Suppressor macrophage (primary cell): ENCODE results near the gene ABHD17A.
A peak's percentile ranks its signal among the peaks of the same experiment; 100 is the strongest.

ENCODE experiments used
- DNase-seq, 4 experiments: peaks; one replicate each; pipeline ENCODE4 v3.0.0-alpha.2; 2020 to 2022

ABHD17A gene

GRCh38 chr19:1852581-1853128 lies 32.6 kb downstream of the ABHD17A start:
- no peak for DNase-seq

GRCh38 chr19:1851654-1852580 lies 33.4 kb downstream of the ABHD17A start:
- peak in 3 of 4 experiments; percentile 30 to 51 (median 46) for DNase-seq

GRCh38 chr19:1850809-1851653 lies 34.3 kb downstream of the ABHD17A start:
- no peak for DNase-seq

- peak in 2 of 4 experiments; percentile 34 to 61 for DNase-seq
Measured at GRCh38 chr19:1849886-1850398, 35.4 kb downstream of the ABHD17A start.

- no peak for DNase-seq
Measured at GRCh38 chr19:1849132-1849474, 36.2 kb downstream of the ABHD17A start.

- DNase-seq: peak; percentile 95 to 99 (median 98)
Measured at GRCh38 chr19:1848399-1849131, 36.7 kb downstream of the ABHD17A start, which contains the start of gene REXO1. Gene REXO1, minus strand, starts transcription at chr19:1848483. Its CDS starts 125 bp downstream, at chr19:1848358.

- DNase-seq: peak in 3 of 4 experiments; percentile 53 to 81 (median 71)
Measured at GRCh38 chr19:1847684-1848398, 37.5 kb downstream of the ABHD17A start.

- no peak for DNase-seq
Measured at GRCh38 chr19:1847348-1847683, 38.0 kb downstream of the ABHD17A start.

- DNase-seq: no peak
Measured at GRCh38 chr19:1846517-1847204, 38.6 kb downstream of the ABHD17A start.

- no peak for DNase-seq
Measured at GRCh38 chr19:1845642-1846041, 39.7 kb downstream of the ABHD17A start.

- DNase-seq: no peak
Measured at GRCh38 chr19:1845125-1845515, 40.2 kb downstream of the ABHD17A start.

GRCh38 chr19:1844513-1845124 lies 40.7 kb downstream of the ABHD17A start:
- DNase-seq: no peak

- no peak for DNase-seq
Measured at GRCh38 chr19:1843646-1844394, 41.5 kb downstream of the ABHD17A start.

GRCh38 chr19:1843116-1843515 lies 42.2 kb downstream of the ABHD17A start:
- DNase-seq: no peak

- DNase-seq: no peak
Measured at GRCh38 chr19:1841209-1841924, 43.9 kb downstream of the ABHD17A start.

GRCh38 chr19:1840541-1841115 lies 44.7 kb downstream of the ABHD17A start:
- no peak for DNase-seq

- peak in 3 of 4 experiments; percentile 20 to 40 (median 38) for DNase-seq
Measured at GRCh38 chr19:1839658-1840540, 45.4 kb downstream of the ABHD17A start.
